GM12873 (cell line): ENCODE data around the gene KCNIP3.
A peak's percentile ranks its signal among the peaks of the same experiment; 100 is the strongest.

ENCODE experiments used
- CTCF ChIP-seq: IDR thresholded peaks from 2 replicates; pipeline ENCODE4 v1.5.1; 2012; ENCODE audit warnings: low read depth, mild to moderate bottlenecking, moderate library complexity, low read length, control low read depth; ENCODE audit not compliant: insufficient read depth; ENCODE audit errors: missing control alignments

The KCNIP3 gene

DNA sequence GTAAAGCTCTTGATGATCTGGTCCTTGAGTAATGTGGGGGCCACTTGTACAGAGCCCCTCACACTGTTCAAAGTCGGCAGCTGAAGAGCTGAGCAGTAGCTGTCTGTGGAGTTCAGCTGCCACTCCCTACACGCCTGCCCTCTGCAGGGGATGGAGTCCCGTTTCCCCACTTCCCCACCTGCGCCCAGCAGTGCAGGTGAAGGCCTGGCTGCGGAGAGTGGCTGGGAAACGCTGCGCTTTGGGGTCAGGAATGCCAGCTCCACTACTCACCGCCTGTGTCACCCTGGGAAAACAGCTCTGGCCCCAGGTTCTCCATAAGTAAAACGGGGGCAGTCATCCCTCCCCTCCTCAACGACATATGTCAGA, 104.8 kb downstream of the KCNIP3 start:
- TF ChIP-seq CTCF = peak; percentile 4

DNA sequence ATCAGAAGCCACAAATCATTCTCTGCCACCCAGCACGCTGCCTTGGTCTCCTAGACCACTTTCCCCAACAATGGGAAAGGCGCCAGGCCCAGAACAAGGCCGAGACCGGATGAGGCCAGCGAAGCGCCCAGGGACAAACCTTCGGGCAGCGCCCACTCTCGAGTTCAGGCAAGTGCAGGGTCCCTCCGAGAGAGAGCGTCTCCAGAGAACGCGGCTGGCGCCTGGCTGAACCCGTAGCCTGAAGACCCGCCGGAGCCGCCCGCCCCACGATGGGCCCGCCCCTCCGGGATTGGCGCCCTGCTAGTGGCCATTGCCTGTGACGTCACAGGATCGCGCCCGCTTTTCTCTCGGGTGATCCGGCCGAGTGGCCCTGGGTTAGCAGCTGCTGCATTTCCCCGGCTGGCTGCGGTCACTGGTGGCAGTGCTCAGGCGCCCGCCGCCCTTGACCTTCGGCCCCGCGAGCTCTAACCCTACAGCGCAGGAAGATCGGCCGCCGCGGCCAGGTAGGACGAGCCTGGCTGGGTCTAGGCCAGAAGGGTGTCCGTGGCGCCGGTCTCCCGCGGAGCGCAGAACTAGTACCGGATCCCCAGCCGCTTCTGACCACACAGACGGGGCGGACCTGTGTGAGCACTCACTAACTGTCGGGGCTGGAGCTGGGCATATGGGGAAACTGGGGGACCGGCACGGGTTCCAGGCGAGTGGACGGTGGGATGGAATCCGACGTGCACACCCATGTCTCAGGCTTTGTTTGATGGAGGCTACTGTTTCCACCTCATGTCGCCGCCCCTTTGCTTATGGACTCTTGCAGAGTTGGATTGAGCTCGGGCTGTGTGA, 105.4 kb downstream of the KCNIP3 start, which contains the start of gene FAHD2A:
TSS of gene FAHD2A (plus strand) at position 339 of the 834 bp plus-strand sequence. CDS start 2,851 bp downstream, outside the sequence.
- TF ChIP-seq CTCF = no peak

GRCh38 chr2:95403204-95403721, 106.1 kb downstream of the KCNIP3 start:
- peak; percentile 53 for TF ChIP-seq CTCF

DNA sequence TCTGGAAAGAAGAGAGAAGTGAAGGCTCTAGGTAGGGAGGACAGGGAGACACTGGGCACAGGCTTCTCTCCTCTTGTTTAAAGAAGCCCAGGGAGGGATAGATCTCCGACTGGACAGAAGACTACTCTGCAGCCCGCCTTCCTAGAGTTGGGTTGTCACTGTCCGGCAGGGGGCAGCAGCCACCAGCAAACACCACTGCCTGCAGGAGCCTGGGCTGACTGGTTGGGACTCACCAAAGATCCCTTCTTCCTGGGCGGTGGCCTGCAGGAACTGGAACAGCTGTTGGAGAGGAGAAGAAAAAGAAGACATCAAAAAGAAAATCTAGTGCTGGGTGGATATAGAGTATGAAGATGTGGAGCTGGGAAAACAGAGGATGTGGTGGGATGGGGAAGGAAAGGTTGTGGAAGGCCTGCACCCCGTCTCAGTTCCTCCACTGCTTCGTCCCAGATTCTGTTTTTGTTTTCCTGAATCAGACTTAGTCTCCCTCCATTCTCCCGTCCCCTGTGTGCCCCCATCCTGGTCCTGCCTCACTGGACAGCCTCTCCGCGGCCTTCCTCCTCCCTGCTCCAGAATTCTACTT, 117.0 kb downstream of the KCNIP3 start:
- TF ChIP-seq CTCF = peak; percentile 83
